Mucosa of descending colon (tissue), 3 donors: Measurements from ENCODE around the gene HLA-E. TPM values are rescaled to one million over a fixed set of nuclear protein-coding genes. Genes with fewer than 3 reads are reported as not detected.

Experiments
- ATAC-seq: fragments of 200-7000 bp; cut with Tn5 transposase; one replicate; pipeline ENCODE4 v1.9.1; 2020; ENCODE audit warnings: mild to moderate bottlenecking, moderate library complexity
- DNase-seq, 3 donors: peaks; one replicate each; pipeline ENCODE4 v3.0.0-alpha.2; 2020
- H3K36me3 ChIP-seq: fragments of 200-600 bp; one replicate; pipeline ENCODE4 v1.8.0; 2021; ENCODE audit warnings: low read depth, mild to moderate bottlenecking
- H3K4me1 ChIP-seq: fragments of 200-600 bp; one replicate; pipeline ENCODE4 v1.8.0; 2021; ENCODE audit warnings: low read depth, mild to moderate bottlenecking
- H3K4me3 ChIP-seq: fragments of 200-600 bp; one replicate; pipeline ENCODE4 v1.8.0; 2021; ENCODE audit warnings: mild to moderate bottlenecking
- H3K9me3 ChIP-seq: fragments of 200-600 bp; one replicate; pipeline ENCODE4 v1.8.0; 2021; ENCODE audit warnings: mild to moderate bottlenecking
- CTCF ChIP-seq: fragments of 200-600 bp; IDR thresholded peaks from one replicate; pipeline ENCODE4 v1.8.0; 2022; ENCODE audit warnings: antibody characterized with exemption, mild to moderate bottlenecking
- intact Hi-C, 2 donors: fragments of 100-400 bp; cut with DNase I in 1 of 2; cut with micrococcal nuclease in 1 of 2; formaldehyde crosslinking; loops; one replicate each; pipeline versions ENCODE4 v1.11.0 to v1.11.1; 2022; cut with DNase I, micrococcal nuclease
- total RNA-seq, 3 donors: library from RNA; stranded (reverse); fragmentation: NEBNext Ultra II Directional in 2 of 3; extraction: Animal tissue kit (Norgen Biotek cat#: 25700) in 2 of 3; gene quantifications; one replicate each; pipeline versions ENCODE4 v1.2.1 to v1.2.4, GENCODE V29; 2021 to 2023
- donor health status: DM: no; HTN: no; CAD: no; lungs with moderate emphysema.
- donor health status: DM: no; HTN: no; CAD: no.
- donor health status: DM: no; HTN: yes; CAD: no.

The HLA-E gene
- total RNA-seq, 3 donors from 2014 or later: 316 to 631 (median 383) TPM

- no peak for ATAC-seq
- Histone ChIP-seq H3K9me3 (no peaks in the 10 kb centered on the region), H3K36me3 (no peaks in the 10 kb centered on the region), H3K4me3 (no peak overlapping the region), H3K4me1 (peaks cover 2% of the 10 kb centered on the region)
- no peak for TF ChIP-seq CTCF
- no peak for DNase-seq
- intact Hi-C loops: loop anchor here in 1 of 2 donors (5.0 kb wide), 1 partner anchor 43 kb away; the partner anchor contains the start of gene HLA-E
These were observed 40.7 kb downstream of the HLA-E start for GRCh38 chr6:30530014-30530413.

DNA sequence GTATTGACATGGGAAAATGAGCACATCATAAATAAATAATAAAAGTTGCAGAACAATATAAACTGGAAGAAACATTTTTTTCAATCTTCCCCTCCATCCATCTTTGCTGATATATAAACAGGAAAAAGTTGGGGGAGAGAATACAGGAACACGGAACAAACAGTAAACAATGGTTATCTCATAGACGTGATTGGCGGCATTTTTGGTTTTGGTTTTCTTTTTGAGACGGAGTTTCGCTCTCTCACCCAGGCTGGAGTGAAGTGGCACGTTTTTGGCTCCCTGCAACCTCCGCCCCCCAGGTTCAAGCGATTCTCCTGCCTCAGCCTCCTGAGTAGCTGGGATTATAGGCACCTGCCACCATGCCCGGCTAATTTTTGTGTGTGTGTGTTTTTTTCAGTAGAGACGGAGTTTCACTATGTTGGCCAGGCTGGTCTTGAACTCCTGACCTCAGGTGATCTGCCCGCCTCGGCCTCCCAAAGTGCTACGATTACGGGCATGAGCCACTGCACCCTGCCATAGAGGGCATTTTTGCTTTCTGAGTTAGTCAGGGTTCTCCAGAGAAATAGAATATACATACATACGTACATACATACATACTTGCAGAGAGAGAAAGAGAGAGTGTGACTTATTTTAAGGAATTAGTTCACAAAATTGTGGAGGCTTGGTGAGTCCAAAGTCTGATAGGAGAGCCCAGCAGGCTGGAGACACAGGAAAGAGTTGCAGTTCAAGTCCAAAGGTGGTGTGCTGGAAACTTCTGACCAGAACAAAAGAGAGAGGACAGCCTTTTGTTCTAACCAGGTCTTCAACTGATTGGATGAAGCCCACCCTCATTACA lies 44.4 kb downstream of the HLA-E start:
- no peak for TF ChIP-seq CTCF
- DNase-seq (no peak), ATAC-seq (peak; percentile 60)
- no peaks in the 10 kb centered on the region for H3K36me3 ChIP-seq
- no peaks in the 10 kb centered on the region for H3K9me3 ChIP-seq
- H3K4me3 ChIP-seq: no peak overlapping the region
- intact Hi-C loops: loop anchor here in 1 of 2 donors (5.0 kb wide), 1 partner anchor 46 kb away; the partner anchor contains the start of gene HLA-E
- no peaks in the 10 kb centered on the region for H3K4me1 ChIP-seq

GRCh38 chr6:30537931-30538330 lies 48.6 kb downstream of the HLA-E start:
- DNase-seq (no peak), ATAC-seq (no peak)
- Histone ChIP-seq H3K4me3 (no peak overlapping the region), H3K36me3 (no peaks in the 10 kb centered on the region), H3K9me3 (no peaks in the 10 kb centered on the region), H3K4me1 (peaks cover 5% of the 10 kb centered on the region)
- TF ChIP-seq CTCF: no peak
- intact Hi-C loops: no loop called here

DNA sequence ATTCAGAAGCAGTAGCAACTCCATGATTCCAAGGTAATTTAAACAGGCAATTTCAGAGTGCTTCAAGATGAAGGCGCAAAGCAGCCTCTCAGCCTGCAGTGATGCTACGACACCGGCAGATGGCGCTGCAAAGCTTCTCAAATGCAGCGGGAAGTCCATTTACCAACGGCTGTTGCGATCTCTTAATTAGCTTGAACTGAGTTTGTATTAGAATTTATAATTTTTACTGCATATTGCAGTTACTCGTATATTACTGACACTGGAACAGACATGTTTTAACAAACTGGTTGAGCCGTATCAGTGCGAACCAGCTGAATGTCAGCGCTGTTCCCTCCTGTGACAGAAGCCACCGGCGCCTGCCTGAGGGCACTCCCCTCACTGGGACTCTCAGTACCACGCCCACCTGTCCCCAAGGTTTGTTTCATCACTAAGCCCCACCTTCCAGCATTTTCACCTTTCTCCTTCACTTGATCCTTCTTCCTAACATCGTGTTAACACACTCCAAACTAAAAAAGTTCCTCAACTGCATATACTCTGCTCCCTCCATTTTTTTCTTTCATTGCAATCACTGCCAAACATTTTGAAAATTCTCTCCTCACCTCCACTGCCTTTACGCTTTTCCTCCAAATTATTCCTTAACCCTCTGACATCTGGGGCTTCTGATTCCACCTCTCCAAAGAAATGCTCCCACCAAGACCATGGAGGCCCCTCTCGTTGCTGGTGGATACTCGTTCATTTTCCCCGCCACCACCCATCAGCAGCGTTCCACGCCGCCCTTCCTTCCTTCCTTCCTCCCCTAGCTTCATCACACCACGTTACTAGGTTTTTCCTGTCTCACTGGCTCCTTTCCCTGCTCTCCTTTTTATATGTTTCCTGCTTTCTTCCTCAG lies 52.5 kb downstream of the HLA-E start:
- TF ChIP-seq CTCF: peak; percentile 95
- H3K9me3 ChIP-seq: no peaks in the 10 kb centered on the region
- no peak overlapping the region for H3K4me3 ChIP-seq
- DNase-seq: peak; percentile 79 to 85 (median 85)
- peak; percentile 92 for ATAC-seq
- intact Hi-C loops: loop anchor here in 1 of 2 donors (5.0 to 10.0 kb wide), 2 partner anchors 59 to 63 kb away; no protein-coding TSS in a partner anchor
- H3K36me3 ChIP-seq: no peaks in the 10 kb centered on the region
- peaks cover 5% of the 10 kb centered on the region for H3K4me1 ChIP-seq

- intact Hi-C loops: loop anchor here in 1 of 2 donors (5.0 to 10.0 kb wide), 2 partner anchors 60 to 62 kb away; no protein-coding TSS in a partner anchor
- Histone ChIP-seq H3K4me1 (peaks cover 5% of the 10 kb centered on the region), H3K9me3 (no peaks in the 10 kb centered on the region), H3K36me3 (no peaks in the 10 kb centered on the region), H3K4me3 (no peak overlapping the region)
- no peak for TF ChIP-seq CTCF
- DNase-seq: no peak
- peak; percentile 39 for ATAC-seq
These were observed 53.1 kb downstream of the HLA-E start for GRCh38 chr6:30542404-30542725.
